Activated CD8-positive, alpha-beta T cell treated with anti-CD3 and anti-CD28 coated beads for 36 hours (primary cell): ENCODE data around the gene TMEM132D. TPM values are rescaled to one million over a fixed set of nuclear protein-coding genes. Genes with fewer than 3 reads are reported as not detected.

Experiments used
- ATAC-seq: fragments of 200-7000 bp; cut with Tn5 transposase; one replicate; pipeline ENCODE4 v1.10.0; 2021; ENCODE audit warnings: mild to moderate bottlenecking, moderate library complexity
- CTCF ChIA-PET: fragments of 350-600 bp; sonication (Branson Sonifier 250); formaldehyde crosslinking; loops from one replicate; lab custom pipeline; 2021; ENCODE audit warnings: antibody characterized with exemption; lab: Charles Lee
- POLR2A ChIA-PET: fragments of 350-600 bp; sonication (Branson Sonifier 250); formaldehyde crosslinking; loops from one replicate; lab custom pipeline; 2021; ENCODE audit warnings: antibody characterized with exemption; lab: Charles Lee
- DNase-seq: peaks from one replicate; pipeline ENCODE4 v3.0.0-alpha.2; 2020
- H3K27ac Mint-ChIP-seq: one replicate; pipeline ENCODE4 v1.8.0; 2021; ENCODE audit warnings: mild to moderate bottlenecking, mixed read lengths
- H3K27me3 Mint-ChIP-seq: one replicate; pipeline ENCODE4 v1.8.0; 2021; ENCODE audit warnings: mixed read lengths
- H3K36me3 Mint-ChIP-seq: one replicate; pipeline ENCODE4 v1.8.0; 2021; ENCODE audit warnings: low read depth, mixed read lengths
- H3K4me1 Mint-ChIP-seq: one replicate; pipeline ENCODE4 v1.8.0; 2021; ENCODE audit warnings: low read depth, mixed read lengths
- H3K4me3 Mint-ChIP-seq: one replicate; pipeline ENCODE4 v1.8.0; 2021; ENCODE audit warnings: mild to moderate bottlenecking, moderate library complexity, mixed read lengths
- H3K9me3 Mint-ChIP-seq: one replicate; pipeline ENCODE4 v1.8.0; 2021; ENCODE audit warnings: mixed read lengths
- intact Hi-C: fragments of 100-400 bp; cut with micrococcal nuclease; formaldehyde crosslinking; loops from one replicate; pipeline ENCODE4 v1.10.0; 2022
- total RNA-seq, 2 experiments: library from RNA; stranded (reverse); gene quantifications; one replicate each; pipeline ENCODE4 v1.2.3, GENCODE V29; 2021
- TF ChIP-seq, protein P1 (sequence below): fragments of 200-600 bp; IDR thresholded peaks from one replicate; pipeline ENCODE4 v1.8.0; 2022; ENCODE audit warnings: antibody characterized with exemption, mild to moderate bottlenecking

TMEM132D gene
- total RNA-seq, 2 experiments from 2014 or later: not detected

DNA sequence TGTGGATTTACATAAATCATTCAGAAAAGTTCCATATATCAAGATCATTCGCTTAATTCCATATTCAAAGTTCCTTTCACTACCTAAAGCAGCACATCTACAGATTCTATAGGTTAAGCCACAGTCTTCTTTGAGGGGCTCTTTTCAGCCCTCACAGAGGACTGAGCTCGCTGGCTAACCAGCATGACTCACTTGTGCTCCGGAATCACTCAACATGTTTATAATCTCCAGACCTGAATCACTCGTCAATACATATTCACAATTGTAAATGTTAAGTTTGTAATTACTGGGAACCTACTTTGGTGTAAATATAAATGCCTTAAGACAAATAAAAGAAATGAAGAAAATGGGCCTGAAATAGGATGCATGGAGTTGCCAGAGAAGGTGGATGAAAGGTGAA lies 315.7 kb downstream of the TMEM132D start:
- ChIA-PET CTCF (no interaction called here), POLR2A (no interaction called here)
- ATAC-seq (no peak), DNase-seq (no peak)
- no peaks in the 10 kb centered on the region for H3K36me3 Mint-ChIP-seq
- intact Hi-C loops: no loop called here
- H3K9me3 Mint-ChIP-seq: peaks cover 4% of the 10 kb centered on the region
- no peaks in the 10 kb centered on the region for H3K4me1 Mint-ChIP-seq
- no peak overlapping the region for H3K27ac Mint-ChIP-seq
- H3K27me3 Mint-ChIP-seq: no peaks in the 10 kb centered on the region
- TF ChIP-seq, protein P1, sequence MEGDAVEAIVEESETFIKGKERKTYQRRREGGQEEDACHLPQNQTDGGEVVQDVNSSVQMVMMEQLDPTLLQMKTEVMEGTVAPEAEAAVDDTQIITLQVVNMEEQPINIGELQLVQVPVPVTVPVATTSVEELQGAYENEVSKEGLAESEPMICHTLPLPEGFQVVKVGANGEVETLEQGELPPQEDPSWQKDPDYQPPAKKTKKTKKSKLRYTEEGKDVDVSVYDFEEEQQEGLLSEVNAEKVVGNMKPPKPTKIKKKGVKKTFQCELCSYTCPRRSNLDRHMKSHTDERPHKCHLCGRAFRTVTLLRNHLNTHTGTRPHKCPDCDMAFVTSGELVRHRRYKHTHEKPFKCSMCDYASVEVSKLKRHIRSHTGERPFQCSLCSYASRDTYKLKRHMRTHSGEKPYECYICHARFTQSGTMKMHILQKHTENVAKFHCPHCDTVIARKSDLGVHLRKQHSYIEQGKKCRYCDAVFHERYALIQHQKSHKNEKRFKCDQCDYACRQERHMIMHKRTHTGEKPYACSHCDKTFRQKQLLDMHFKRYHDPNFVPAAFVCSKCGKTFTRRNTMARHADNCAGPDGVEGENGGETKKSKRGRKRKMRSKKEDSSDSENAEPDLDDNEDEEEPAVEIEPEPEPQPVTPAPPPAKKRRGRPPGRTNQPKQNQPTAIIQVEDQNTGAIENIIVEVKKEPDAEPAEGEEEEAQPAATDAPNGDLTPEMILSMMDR: no peak
- H3K4me3 Mint-ChIP-seq: no peak overlapping the region

DNA sequence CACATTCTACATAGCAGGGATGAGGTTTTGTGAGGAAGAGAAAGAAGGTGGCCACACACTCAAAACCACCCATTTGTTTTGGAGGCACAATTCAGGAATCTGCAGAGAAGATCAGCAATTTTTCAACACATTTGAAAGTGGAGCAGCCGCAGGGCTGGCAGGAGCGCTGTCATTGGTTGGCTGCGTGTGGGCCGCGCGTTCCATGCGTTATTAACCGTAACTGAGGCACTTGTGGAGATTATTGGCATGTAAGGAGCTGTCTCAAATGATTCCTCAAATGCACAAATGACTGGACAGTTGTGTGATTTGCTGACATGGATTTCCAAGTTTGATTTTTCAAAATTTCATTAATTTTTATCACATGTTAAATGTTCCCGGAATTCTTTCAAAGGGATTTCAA lies 318.5 kb downstream of the TMEM132D start:
- intact Hi-C loops: no loop called here
- H3K4me1 Mint-ChIP-seq: no peaks in the 10 kb centered on the region
- ATAC-seq: no peak
- TF ChIP-seq, protein P1: no peak
- POLR2A ChIA-PET: no interaction called here
- no peaks in the 10 kb centered on the region for H3K27me3 Mint-ChIP-seq
- no peaks in the 10 kb centered on the region for H3K36me3 Mint-ChIP-seq
- no peak overlapping the region for H3K4me3 Mint-ChIP-seq
- no peak overlapping the region for H3K27ac Mint-ChIP-seq
- CTCF ChIA-PET: no interaction called here
- no peak for DNase-seq
- peaks cover 4% of the 10 kb centered on the region for H3K9me3 Mint-ChIP-seq

DNA sequence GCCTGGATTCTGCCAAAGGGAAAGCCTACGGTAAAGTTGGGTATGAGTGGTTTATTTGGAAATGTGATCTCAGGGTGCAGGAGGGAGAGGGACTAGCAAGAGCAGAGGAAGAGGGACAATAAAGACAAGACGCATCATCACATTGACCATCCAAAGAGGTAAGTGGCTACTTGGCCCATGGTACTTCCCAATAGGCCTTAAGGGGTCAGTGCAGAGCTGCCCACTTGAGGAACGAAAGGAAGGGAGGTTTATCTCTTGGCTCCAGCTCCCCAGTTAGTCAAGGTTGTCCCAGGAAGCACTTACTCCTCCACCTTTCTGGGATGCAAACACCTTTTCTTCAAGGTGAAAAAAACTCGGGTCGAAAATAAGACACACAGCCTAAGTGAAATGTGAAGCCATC lies 323.9 kb downstream of the TMEM132D start:
- Mint-ChIP-seq H3K4me3 (no peak overlapping the region), H3K27ac (no peak overlapping the region), H3K9me3 (peaks cover 7% of the 10 kb centered on the region), H3K27me3 (no peaks in the 10 kb centered on the region), H3K36me3 (no peaks in the 10 kb centered on the region), H3K4me1 (no peaks in the 10 kb centered on the region)
- ChIA-PET CTCF (no interaction called here), POLR2A (no interaction called here)
- intact Hi-C loops: no loop called here
- TF ChIP-seq, protein P1: no peak
- DNase-seq (no peak), ATAC-seq (no peak)

DNA sequence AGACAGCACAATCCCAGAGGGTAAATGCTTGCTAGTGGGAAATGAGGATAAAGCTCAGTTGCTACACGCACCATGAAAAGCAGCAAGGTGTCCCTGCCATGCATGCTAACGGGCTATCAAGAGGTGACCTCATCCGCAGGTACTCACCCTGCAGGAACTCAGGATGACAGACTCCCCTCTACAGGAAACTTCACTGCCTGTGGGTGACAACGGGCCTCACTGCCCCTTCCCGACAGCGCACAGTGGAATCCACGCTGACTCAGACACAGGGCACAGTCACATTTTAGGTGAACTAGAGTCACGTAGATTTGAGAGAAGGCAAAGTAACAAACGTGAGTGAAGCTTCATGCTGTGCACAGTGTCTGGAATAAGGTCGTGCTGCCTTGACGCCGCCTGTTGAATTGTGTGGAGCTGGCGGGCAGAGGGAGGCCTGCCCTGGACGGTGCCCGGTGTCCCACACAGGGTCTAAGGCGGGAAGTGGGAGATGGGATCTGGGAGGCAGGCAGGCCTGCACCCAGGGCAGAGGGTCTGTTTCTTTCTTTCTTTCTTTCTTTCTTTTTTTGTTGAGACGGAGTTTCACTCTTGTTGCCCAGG lies 331.8 kb downstream of the TMEM132D start:
- H3K4me1 Mint-ChIP-seq: no peaks in the 10 kb centered on the region
- DNase-seq (no peak), ATAC-seq (no peak)
- H3K27ac Mint-ChIP-seq: no peak overlapping the region
- ChIA-PET POLR2A (no interaction called here), CTCF (no interaction called here)
- TF ChIP-seq, protein P1: no peak
- H3K36me3 Mint-ChIP-seq: no peaks in the 10 kb centered on the region
- H3K9me3 Mint-ChIP-seq: no peaks in the 10 kb centered on the region
- no peaks in the 10 kb centered on the region for H3K27me3 Mint-ChIP-seq
- intact Hi-C loops: no loop called here
- H3K4me3 Mint-ChIP-seq: no peak overlapping the region

DNA sequence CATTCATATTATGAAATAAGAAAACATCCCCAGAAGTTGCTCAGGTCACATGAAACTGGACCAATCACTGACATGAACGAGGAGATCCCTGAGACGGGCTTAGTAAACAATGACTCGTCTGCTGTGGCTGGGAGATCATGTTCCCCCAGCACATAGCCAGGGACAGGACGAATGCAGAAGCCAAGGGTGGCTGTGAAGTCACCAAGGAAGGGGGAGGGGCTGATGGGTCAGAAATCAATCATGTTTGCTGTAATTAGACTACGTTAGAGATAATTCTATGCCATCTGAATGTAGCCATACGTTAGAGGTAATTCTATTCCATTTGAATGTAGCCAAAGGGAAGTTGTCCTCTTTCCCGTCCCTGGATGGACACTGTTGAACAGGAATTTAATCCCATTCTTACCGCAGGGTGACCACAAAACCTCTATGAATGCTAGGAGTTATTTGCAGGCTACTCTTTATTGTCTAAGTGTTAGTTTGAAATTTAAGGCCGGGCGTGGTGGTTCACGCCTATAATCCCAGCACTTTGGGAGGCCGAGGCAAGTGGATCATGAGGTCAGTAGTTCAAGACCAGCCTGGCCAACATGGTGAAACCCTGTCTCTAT lies 332.9 kb downstream of the TMEM132D start:
- ATAC-seq (no peak), DNase-seq (no peak)
- TF ChIP-seq, protein P1: no peak
- no peaks in the 10 kb centered on the region for H3K4me1 Mint-ChIP-seq
- ChIA-PET CTCF (no interaction called here), POLR2A (no interaction called here)
- no peaks in the 10 kb centered on the region for H3K36me3 Mint-ChIP-seq
- H3K27me3 Mint-ChIP-seq: no peaks in the 10 kb centered on the region
- H3K4me3 Mint-ChIP-seq: no peak overlapping the region
- intact Hi-C loops: no loop called here
- H3K27ac Mint-ChIP-seq: no peak overlapping the region
- H3K9me3 Mint-ChIP-seq: no peaks in the 10 kb centered on the region
